ENCODE results near the gene DCTD. TPM values are rescaled to one million over a fixed set of nuclear protein-coding genes. Genes with fewer than 3 reads are reported as not detected.

Gene DCTD
- total and polyA plus RNA-seq, 10 of the 15 experiments (the other 5 are each of a cell fraction or from before 2014, with no cell fraction given) = 37.8 to 137 (median 92.1) TPM

GRCh38 chr4:182886205-182886604 is 31.0 kb downstream of the DCTD start:
- H3K79me2 ChIP-seq (ENCODE audit: control insufficient read depth, insufficient read depth, low read length) = no peaks in the 10 kb centered on the region
- POLR2A ChIA-PET = no interaction called here
- TF ChIP-seq YY1 (IDR thresholded peaks at IDR 0.05; ENCODE audit: low read depth, low read length) (no peak), BMI1 (IDR thresholded peaks at IDR 0.05; ENCODE audit: borderline replicate concordance) (no peak), IRF4 (IDR thresholded peaks at IDR 0.05; ENCODE audit: low read depth, low read length) (no peak), TCF12 (IDR thresholded peaks at IDR 0.05; ENCODE audit: low read depth, low read length) (no peak), FOXK2 (IDR thresholded peaks at IDR 0.05) (no peak), MYC (IDR thresholded peaks at IDR 0.05; ENCODE audit: insufficient read depth, insufficient read length, insufficient replicate concordance, low read length, severe bottlenecking) (no peak), WRNIP1 (IDR thresholded peaks at IDR 0.05; ENCODE audit: borderline replicate concordance, low read depth, low read length) (no peak)
- H3K36me3 ChIP-seq (ENCODE audit: control insufficient read depth in 2 of 2, insufficient read depth in 2 of 2, low read length in 1 of 2) = peaks cover 12 to 19% of the 10 kb centered on the region in 2 experiments
- 94% methylated on average over 6 of the region's 6 CpGs for WGBS (ENCODE audit: insufficient coverage, insufficient replicate concordance, low lambda C conversion rate, missing lambda C conversion rate)
- RAD21 ChIA-PET (ENCODE audit: unreplicated experiment) = no interaction called here
- in situ Hi-C loops (cut with MboI) = no loop called here
- no peak overlapping the region for H3K9ac ChIP-seq (ENCODE audit: control insufficient read depth, insufficient read depth, low read length)
- no peak for ATAC-seq
- BruUV-seq (replicated peaks) = no TSS peak
- CTCF ChIA-PET = no interaction called here
- no peak overlapping the region for H2AFZ ChIP-seq (ENCODE audit: control insufficient read depth, low read depth, low read length)
- H3K4me3 ChIP-seq = no peak overlapping the region
- H3K4me1 ChIP-seq (ENCODE audit: control insufficient read depth, insufficient read depth, low read length) = no peaks in the 10 kb centered on the region
- intact Hi-C loops (cut with micrococcal nuclease; ENCODE audit: unreplicated experiment) = no loop called here
- no peaks in the 10 kb centered on the region for H3K27me3 ChIP-seq (replicated peaks in 1 of 2; ENCODE audit: control insufficient read depth in 2 of 2, insufficient read depth in 2 of 2, low read length in 1 of 2)
- SMC1A ChIA-PET (ENCODE audit: uncharacterized antibody, unreplicated experiment) = no interaction called here
- no peak for FAIRE-seq
- no peaks in the 10 kb centered on the region for H4K20me1 ChIP-seq (ENCODE audit: control insufficient read depth, insufficient read depth)
- peaks cover 7% of the 10 kb centered on the region for H3K9me3 ChIP-seq (replicated peaks; ENCODE audit: control insufficient read depth, insufficient read depth, low read length)
- no peak for DNase-seq (ENCODE audit: low read depth, low spot score)
- no peak overlapping the region for H3K27ac ChIP-seq (ENCODE audit: control insufficient read depth, insufficient read depth)
- no peak overlapping the region for H3K4me2 ChIP-seq (ENCODE audit: control insufficient read depth, insufficient read depth)

GRCh38 chr4:182885738-182886077 is 31.5 kb downstream of the DCTD start:
- no peak for TF ChIP-seq BRCA1 (IDR thresholded peaks at IDR 0.05; ENCODE audit: low read depth, low read length)
- no peak for TF ChIP-seq E4F1 (IDR thresholded peaks at IDR 0.05; ENCODE audit: borderline replicate concordance, partially characterized antibody)
- TF ChIP-seq ZNF24 (IDR thresholded peaks at IDR 0.05) = no peak
- intact Hi-C loops (cut with micrococcal nuclease; ENCODE audit: unreplicated experiment) = no loop called here

More at GRCh38 chr4:182885738-182886077, 31.5 kb downstream of the DCTD start:
- Histone ChIP-seq H3K4me3 (no peak overlapping the region), H2AFZ (ENCODE audit: control insufficient read depth, low read depth, low read length) (no peak overlapping the region), H3K4me2 (ENCODE audit: control insufficient read depth, insufficient read depth) (no peak overlapping the region), H3K9me3 (replicated peaks; ENCODE audit: control insufficient read depth, insufficient read depth, low read length) (peaks cover 7% of the 10 kb centered on the region), H3K27ac (ENCODE audit: control insufficient read depth, insufficient read depth) (no peak overlapping the region), H3K4me1 (ENCODE audit: control insufficient read depth, insufficient read depth, low read length) (no peaks in the 10 kb centered on the region), H3K27me3 (replicated peaks in 1 of 2; ENCODE audit: control insufficient read depth in 2 of 2, insufficient read depth in 2 of 2, low read length in 1 of 2) (no peaks in the 10 kb centered on the region), H4K20me1 (ENCODE audit: control insufficient read depth, insufficient read depth) (no peaks in the 10 kb centered on the region), H3K9ac (ENCODE audit: control insufficient read depth, insufficient read depth, low read length) (no peak overlapping the region), H3K79me2 (ENCODE audit: control insufficient read depth, insufficient read depth, low read length) (no peaks in the 10 kb centered on the region), H3K36me3 (ENCODE audit: control insufficient read depth in 2 of 2, insufficient read depth in 2 of 2, low read length in 1 of 2) (peaks cover 11 to 14% of the 10 kb centered on the region in 2 experiments)
- DNase-seq (ENCODE audit: low read depth, low spot score) (no peak), ATAC-seq (no peak), FAIRE-seq (no peak)
- in situ Hi-C loops (cut with MboI) = no loop called here
- BruUV-seq (replicated peaks) = no TSS peak
- CTCF ChIA-PET = no interaction called here
- RAD21 ChIA-PET (ENCODE audit: unreplicated experiment) = no interaction called here
- POLR2A ChIA-PET = no interaction called here
- SMC1A ChIA-PET (ENCODE audit: uncharacterized antibody, unreplicated experiment) = no interaction called here
- 95% methylated on average over 3 of the region's 3 CpGs for WGBS (ENCODE audit: insufficient coverage, insufficient replicate concordance, low lambda C conversion rate, missing lambda C conversion rate)
